Fibroblast of villous mesenchyme (primary cell): Measurements from ENCODE around the gene LMF1. TPM values are rescaled to one million over a fixed set of nuclear protein-coding genes. Genes with fewer than 3 reads are reported as not detected.

Source experiments
- DNase-seq: peaks from one replicate; pipeline ENCODE4 v3.0.0-alpha.2; 2010; ENCODE audit warnings: low read depth
- H3K4me3 ChIP-seq: 2 replicates; pipeline ENCODE4 v1.5.1; 2011; ENCODE audit warnings: low read depth, mild to moderate bottlenecking, low read length
- total RNA-seq: library from RNA; depleted of rRNA; stranded (reverse); fragments of >200 nt; gene quantifications from 2 replicates; pipeline ENCODE4 v1.2.3, GENCODE V29; 2012
- TF ChIP-seq, protein P1 (sequence below): IDR thresholded peaks from 2 replicates; pipeline ENCODE4 v1.5.1; 2012; ENCODE audit warnings: low read depth, mild to moderate bottlenecking, low read length; ENCODE audit not compliant: insufficient read depth

The LMF1 gene
- total RNA-seq, 1 donor, result 13.0 TPM

GRCh38 chr16:828891-829290 is 141.9 kb downstream of the LMF1 start:
- TF ChIP-seq, protein P1, sequence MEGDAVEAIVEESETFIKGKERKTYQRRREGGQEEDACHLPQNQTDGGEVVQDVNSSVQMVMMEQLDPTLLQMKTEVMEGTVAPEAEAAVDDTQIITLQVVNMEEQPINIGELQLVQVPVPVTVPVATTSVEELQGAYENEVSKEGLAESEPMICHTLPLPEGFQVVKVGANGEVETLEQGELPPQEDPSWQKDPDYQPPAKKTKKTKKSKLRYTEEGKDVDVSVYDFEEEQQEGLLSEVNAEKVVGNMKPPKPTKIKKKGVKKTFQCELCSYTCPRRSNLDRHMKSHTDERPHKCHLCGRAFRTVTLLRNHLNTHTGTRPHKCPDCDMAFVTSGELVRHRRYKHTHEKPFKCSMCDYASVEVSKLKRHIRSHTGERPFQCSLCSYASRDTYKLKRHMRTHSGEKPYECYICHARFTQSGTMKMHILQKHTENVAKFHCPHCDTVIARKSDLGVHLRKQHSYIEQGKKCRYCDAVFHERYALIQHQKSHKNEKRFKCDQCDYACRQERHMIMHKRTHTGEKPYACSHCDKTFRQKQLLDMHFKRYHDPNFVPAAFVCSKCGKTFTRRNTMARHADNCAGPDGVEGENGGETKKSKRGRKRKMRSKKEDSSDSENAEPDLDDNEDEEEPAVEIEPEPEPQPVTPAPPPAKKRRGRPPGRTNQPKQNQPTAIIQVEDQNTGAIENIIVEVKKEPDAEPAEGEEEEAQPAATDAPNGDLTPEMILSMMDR, result no peak
- no peak for DNase-seq
- no peak overlapping the region for H3K4me3 ChIP-seq

GRCh38 chr16:827513-827912 is 143.3 kb downstream of the LMF1 start:
- TF ChIP-seq, protein P1, result no peak
- H3K4me3 ChIP-seq, result no peak overlapping the region
- DNase-seq, result no peak

DNA sequence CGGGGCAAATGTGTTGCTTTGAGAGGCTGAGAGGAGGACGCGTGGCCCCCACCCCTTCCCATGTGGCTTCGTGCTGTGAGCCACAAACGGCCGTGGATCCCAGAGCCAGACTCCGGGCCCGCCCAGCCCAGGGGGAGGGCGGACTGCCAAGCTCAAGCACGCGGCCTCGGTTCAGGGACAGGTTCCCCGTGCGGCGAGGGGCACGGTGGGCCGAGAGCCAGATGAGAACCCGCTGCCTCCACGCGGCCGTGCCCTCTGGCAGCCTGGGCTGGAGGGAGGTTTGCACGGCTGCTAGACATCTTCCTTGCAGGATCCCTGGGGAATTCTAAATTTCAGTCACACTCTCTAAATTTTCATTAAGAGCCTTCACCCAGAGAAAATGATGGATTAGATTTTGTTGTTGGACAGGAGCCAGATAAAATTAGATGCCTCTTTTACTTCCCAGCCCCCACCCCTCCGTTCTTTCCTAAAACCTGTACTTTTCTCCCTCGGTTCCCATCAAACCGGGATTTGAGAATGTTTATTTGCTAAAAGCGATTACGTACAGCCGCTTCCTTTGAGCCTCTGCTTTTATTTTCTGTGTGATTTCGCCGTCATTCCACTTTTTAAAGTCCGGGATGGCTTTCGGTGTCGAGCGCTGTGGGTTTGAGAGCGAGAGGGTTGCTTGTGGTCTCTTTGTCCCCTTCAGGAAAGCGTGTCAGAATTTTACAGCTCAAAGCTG is 145.3 kb downstream of the LMF1 start:
- peak; percentile 3 for DNase-seq
- TF ChIP-seq, protein P1, result no peak
- H3K4me3 ChIP-seq, result peak overlapping the region; percentile 27

DNA sequence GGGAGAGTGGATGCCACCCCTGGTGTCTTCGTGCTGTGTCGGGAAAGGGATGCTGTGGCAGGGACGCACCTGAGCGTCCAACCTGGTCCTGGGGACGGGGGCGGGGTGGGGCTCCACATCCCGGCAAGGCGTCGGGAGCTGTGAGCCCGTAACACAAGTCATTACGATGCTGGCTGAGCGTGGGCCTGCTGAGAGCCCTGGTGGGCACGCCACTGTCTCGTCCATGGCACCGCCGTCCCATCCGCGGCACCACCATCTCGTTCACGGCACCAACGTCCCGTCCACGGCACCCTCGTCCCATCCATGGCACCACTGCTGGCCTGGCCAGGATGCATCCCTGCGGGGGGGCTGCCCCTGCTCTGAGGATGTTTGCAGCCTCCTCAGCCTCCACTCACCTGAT is 146.2 kb downstream of the LMF1 start:
- no peak for DNase-seq
- no peak overlapping the region for H3K4me3 ChIP-seq
- TF ChIP-seq, protein P1, result no peak

GRCh38 chr16:824194-824593 is 146.6 kb downstream of the LMF1 start:
- H3K4me3 ChIP-seq, result no peak overlapping the region
- TF ChIP-seq, protein P1, result no peak
- DNase-seq, result no peak

DNA sequence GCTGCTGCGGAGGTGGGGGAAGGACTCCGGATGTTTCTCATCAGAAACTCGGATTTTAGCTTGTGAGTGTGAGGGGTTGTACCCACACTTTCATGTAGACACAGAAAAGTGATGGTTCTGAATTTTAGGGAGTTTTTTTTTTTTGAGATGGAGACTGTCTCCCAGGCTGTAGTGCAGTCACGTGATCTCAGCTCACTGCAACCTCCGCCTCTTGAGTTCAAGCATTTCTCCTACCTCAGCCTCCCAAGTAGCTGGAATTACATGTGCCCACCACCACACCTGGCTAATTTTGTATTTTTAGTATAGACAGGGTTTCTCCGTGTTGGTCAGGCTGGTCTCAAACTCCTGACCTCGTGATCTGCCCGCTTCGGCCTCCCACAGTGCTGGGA is 147.9 kb downstream of the LMF1 start:
- DNase-seq, result no peak
- TF ChIP-seq, protein P1, result no peak
- H3K4me3 ChIP-seq, result no peak overlapping the region

GRCh38 chr16:822174-822908 is 148.4 kb downstream of the LMF1 start:
- TF ChIP-seq, protein P1, result no peak

More at GRCh38 chr16:822174-822908, 148.4 kb downstream of the LMF1 start:
- no peak for DNase-seq
- no peak overlapping the region for H3K4me3 ChIP-seq
